ENCODE results near the gene ZBTB17.

Gene ZBTB17

DNA sequence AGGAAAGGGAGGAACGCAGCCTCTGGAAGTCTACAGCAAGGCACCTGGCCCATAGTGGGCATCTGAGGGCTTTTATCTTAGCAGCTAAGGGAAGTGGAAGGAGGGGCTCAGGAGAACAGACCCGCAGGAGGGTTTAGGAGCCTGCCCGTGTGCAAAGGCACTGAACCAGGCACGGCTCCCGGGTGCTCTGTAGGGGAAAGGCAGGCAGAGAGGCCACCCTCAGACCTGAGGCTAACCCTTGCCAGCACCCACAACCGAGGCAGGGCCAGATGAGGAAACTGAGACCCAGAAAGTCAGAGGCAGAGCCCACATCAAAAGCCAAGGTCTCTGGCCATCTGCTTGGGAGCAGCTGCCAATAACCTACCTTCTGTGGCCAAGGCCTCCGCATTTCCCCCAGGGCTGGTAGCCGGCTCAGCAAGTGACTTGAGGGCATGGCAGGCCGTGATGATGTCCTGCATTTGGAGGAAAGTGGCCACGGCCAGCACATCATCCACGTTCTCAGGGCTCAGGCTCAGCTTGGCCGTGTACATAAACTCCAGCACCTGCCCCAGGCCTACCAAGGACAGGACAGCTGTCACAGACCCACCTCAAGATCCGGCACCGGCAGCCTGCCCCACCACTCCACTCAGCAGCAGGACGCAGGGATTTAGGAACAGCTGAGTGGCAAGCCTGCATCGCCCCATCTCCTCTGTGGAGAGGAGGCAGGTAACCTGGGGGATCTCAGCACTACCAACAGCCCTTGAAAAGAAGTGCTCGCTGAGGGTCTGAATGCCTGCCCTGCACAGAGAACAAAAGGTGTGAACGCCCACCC, 29.1 kb downstream of the ZBTB17 start:
- TF ChIP-seq, protein P1, sequence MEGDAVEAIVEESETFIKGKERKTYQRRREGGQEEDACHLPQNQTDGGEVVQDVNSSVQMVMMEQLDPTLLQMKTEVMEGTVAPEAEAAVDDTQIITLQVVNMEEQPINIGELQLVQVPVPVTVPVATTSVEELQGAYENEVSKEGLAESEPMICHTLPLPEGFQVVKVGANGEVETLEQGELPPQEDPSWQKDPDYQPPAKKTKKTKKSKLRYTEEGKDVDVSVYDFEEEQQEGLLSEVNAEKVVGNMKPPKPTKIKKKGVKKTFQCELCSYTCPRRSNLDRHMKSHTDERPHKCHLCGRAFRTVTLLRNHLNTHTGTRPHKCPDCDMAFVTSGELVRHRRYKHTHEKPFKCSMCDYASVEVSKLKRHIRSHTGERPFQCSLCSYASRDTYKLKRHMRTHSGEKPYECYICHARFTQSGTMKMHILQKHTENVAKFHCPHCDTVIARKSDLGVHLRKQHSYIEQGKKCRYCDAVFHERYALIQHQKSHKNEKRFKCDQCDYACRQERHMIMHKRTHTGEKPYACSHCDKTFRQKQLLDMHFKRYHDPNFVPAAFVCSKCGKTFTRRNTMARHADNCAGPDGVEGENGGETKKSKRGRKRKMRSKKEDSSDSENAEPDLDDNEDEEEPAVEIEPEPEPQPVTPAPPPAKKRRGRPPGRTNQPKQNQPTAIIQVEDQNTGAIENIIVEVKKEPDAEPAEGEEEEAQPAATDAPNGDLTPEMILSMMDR (conservative IDR thresholded peaks at IDR 0.05; ENCODE audit: control insufficient read depth, insufficient read depth, low read depth, low read length): no peak
- DNase-seq (ENCODE audit: low read depth): no peak
- no peak overlapping the region for H3K4me3 ChIP-seq (ENCODE audit: control insufficient read depth, low read depth, low read length)

DNA sequence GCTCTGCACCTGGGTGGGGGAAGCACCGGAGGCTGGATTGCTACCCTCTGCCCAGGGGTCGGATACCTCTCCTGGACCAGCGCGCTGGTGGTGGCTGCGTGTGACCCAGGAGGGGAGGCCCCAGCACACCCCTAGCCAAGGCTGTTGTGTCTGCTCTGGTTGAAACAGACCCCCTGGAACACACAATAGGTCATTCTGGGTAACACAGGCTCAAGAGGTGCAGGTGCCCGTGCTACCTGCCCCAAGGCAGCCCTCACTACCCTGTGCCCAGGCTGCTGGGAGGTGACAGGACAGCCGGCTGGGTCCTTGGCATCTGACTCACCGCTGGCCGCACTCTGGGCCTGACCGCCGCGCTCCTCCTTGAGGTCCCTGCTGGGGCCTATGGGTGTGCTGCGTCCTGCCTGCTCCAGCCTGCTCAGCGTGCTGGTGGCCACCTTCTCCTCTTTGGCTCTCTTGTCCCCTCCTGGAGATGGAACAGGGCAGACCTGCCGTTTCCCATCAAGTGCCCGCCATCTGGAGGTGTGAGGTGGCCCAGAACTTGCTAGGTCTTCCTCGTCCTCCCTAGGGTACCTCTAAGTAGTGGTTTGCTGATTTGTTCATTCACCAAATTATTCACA, 30.0 kb downstream of the ZBTB17 start:
- TF ChIP-seq, protein P1 (conservative IDR thresholded peaks at IDR 0.05; ENCODE audit: control insufficient read depth, insufficient read depth, low read depth, low read length): no peak
- DNase-seq (ENCODE audit: low read depth): no peak
- no peak overlapping the region for H3K4me3 ChIP-seq (ENCODE audit: control insufficient read depth, low read depth, low read length)

DNA sequence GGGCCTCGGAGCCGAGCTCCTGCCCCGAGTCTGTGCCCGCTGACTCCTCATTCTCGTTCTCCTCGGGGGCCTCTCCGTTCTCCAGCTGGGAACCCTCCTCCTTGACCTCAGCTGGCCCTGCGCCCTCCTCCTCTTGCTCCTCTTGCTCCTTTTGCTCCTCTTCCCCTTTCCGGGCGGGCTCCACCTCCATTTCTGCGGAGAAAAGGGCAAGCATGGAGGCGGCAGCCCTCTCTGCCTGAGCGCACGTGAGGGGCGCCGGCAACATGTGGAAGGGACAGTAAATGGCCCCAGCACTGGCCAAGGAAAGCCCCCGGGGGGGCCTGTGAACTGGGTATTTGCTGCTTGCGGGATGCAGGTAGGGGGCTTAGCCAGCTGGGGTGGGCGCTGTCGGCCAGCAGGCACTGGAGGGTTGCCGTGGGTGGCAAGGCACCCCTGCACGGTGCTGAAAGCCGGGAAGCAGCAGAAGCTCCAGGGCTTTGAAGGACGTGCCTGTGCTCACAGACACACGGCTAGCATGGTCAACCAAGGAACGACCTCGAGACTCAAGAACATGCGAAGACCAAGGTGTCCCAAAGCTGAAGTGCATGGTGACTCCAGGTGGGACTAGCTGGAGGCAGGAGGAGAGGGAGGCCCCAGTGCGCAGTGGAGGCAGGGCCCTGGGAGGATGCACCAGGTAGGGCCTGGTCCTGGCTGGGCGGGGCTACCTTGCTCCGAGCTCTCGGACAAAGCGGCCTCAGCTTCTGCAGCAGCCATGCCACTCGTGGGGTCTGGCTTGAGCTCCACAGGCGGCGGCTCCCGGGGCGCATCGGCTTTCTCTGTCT, 30.7 kb downstream of the ZBTB17 start:
- TF ChIP-seq, protein P1 (conservative IDR thresholded peaks at IDR 0.05; ENCODE audit: control insufficient read depth, insufficient read depth, low read depth, low read length): no peak
- no peak for DNase-seq (ENCODE audit: low read depth)
- no peak overlapping the region for H3K4me3 ChIP-seq (ENCODE audit: control insufficient read depth, low read depth, low read length)

DNA sequence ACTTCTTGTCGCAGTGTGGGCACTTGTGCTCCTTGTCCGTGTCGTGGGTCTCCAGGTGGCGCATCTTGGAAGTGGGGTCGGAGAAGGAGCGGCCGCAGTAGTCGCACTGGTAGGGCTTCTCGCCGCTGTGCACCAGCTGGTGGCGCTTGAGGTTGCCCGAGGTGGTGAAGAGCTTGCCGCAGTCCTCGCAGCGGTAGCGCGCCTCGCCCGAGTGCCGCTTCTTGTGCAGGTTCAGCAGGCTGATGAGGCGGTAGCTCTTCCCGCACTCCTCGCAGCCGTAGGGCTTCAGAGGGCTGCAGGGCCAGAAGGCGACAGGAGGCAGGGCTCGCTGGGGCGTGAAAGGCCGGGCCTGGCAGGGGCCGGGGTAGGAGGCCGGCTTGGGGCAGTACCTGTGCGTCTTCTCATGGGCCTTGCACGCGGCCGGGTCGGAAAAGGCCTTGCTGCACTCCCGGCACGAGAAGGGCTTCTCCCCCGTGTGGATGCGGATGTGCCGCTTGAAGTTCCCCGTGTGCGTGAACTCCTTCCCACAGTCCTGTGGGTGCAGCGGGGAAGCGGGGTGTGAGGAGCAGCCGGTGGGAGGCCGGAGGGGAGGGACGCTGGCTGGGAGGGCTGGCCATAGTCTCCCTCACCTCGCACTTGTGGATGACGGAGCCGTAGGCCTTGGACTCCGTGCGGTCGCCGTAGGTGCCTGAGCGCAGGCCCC, 31.4 kb downstream of the ZBTB17 start:
- no peak for DNase-seq (ENCODE audit: low read depth)
- TF ChIP-seq, protein P1 (conservative IDR thresholded peaks at IDR 0.05; ENCODE audit: control insufficient read depth, insufficient read depth, low read depth, low read length): no peak
- H3K4me3 ChIP-seq (ENCODE audit: control insufficient read depth, low read depth, low read length): no peak overlapping the region

DNA sequence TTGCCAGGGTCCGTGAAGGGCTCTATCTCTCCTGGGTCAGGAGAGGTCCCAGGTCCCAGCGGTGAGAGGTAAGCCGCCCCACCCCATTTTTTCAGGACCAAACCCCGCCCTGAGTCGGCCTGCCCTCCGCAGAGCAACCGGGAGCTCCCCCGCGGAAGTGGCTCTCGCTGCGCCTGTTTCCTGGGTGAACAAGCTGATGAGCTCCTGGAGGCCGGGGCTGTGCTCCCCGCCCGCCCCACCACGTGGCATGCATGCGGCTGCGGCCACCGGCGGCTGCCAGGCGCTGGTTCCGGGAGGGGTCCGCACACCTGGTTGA, 32.0 kb downstream of the ZBTB17 start:
- DNase-seq (ENCODE audit: low read depth): no peak
- TF ChIP-seq, protein P1 (conservative IDR thresholded peaks at IDR 0.05; ENCODE audit: control insufficient read depth, insufficient read depth, low read depth, low read length): no peak
- no peak overlapping the region for H3K4me3 ChIP-seq (ENCODE audit: control insufficient read depth, low read depth, low read length)

DNA sequence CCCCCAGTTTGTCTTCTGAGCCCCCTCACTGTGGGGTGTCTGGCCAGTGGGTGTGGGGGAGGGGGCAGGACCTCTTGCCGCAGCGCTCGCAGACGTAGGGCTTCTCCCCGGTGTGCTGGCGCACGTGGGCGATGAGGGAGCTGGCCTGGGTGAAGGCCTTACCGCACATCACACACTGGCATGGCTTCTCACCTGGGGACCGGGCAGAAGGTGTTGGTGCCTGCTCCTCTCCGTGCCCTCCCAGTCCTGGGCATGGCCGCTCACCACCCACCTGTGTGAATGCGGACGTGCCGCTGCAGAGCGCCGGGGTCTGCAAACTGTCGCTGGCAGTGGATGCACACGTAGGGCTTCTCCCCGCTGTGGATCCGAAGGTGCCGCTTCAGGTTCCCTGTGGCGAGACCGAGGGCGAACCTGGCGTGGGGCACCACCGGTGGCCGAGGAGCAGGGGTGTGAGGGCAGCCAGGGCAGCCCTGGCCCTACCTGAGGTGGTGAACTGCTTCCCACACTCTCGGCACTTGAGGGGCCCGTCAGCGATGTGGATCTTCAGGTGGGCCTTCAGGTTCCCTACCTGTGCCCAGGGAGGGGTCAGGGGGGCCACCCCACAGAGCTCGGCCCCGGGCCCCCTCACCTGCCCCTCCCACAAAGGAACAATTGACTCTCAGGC, 32.4 kb downstream of the ZBTB17 start:
- H3K4me3 ChIP-seq (ENCODE audit: control insufficient read depth, low read depth, low read length): no peak overlapping the region
- TF ChIP-seq, protein P1 (conservative IDR thresholded peaks at IDR 0.05; ENCODE audit: control insufficient read depth, insufficient read depth, low read depth, low read length): no peak

More for the DNA sequence above, 32.4 kb downstream of the ZBTB17 start:
- DNase-seq (ENCODE audit: low read depth): no peak

Measured in fibroblast of mammary gland (primary cell).